ENCODE results near the gene PEX11G.

DNA sequence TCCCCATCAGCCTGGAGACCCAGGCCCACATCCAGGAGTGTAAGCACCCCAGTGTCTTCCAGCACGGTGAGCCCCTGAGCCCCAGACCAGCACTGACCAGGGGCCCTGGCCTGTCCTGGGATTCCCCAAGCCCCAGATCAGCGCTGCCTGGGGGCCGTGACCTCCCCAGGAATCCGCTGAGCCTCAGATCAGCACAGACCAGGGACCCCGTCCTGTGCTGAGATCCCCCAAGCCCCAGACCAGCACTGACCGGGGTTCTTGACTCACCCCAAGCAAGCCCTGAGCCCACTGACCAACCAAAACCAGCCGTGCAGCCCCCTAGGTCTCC, 39.3 kb upstream of the PEX11G start:
- no peak for TF ChIP-seq EZH2phosphoT487 (IDR thresholded peaks at IDR 0.05; ENCODE audit: borderline replicate concordance)
- TF ChIP-seq, protein P1, sequence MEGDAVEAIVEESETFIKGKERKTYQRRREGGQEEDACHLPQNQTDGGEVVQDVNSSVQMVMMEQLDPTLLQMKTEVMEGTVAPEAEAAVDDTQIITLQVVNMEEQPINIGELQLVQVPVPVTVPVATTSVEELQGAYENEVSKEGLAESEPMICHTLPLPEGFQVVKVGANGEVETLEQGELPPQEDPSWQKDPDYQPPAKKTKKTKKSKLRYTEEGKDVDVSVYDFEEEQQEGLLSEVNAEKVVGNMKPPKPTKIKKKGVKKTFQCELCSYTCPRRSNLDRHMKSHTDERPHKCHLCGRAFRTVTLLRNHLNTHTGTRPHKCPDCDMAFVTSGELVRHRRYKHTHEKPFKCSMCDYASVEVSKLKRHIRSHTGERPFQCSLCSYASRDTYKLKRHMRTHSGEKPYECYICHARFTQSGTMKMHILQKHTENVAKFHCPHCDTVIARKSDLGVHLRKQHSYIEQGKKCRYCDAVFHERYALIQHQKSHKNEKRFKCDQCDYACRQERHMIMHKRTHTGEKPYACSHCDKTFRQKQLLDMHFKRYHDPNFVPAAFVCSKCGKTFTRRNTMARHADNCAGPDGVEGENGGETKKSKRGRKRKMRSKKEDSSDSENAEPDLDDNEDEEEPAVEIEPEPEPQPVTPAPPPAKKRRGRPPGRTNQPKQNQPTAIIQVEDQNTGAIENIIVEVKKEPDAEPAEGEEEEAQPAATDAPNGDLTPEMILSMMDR (conservative IDR thresholded peaks at IDR 0.05; ENCODE audit: low read length), result no peak
